GM19035 (cell line): Measurements from ENCODE around the gene FAM78A.

Source experiments
- ATAC-seq: cut with Tn5 transposase; IDR thresholded peaks from one replicate; pipeline ENCODE4 v1.9.1; 2021; ENCODE audit not compliant: unreplicated experiment

Gene FAM78A

DNA sequence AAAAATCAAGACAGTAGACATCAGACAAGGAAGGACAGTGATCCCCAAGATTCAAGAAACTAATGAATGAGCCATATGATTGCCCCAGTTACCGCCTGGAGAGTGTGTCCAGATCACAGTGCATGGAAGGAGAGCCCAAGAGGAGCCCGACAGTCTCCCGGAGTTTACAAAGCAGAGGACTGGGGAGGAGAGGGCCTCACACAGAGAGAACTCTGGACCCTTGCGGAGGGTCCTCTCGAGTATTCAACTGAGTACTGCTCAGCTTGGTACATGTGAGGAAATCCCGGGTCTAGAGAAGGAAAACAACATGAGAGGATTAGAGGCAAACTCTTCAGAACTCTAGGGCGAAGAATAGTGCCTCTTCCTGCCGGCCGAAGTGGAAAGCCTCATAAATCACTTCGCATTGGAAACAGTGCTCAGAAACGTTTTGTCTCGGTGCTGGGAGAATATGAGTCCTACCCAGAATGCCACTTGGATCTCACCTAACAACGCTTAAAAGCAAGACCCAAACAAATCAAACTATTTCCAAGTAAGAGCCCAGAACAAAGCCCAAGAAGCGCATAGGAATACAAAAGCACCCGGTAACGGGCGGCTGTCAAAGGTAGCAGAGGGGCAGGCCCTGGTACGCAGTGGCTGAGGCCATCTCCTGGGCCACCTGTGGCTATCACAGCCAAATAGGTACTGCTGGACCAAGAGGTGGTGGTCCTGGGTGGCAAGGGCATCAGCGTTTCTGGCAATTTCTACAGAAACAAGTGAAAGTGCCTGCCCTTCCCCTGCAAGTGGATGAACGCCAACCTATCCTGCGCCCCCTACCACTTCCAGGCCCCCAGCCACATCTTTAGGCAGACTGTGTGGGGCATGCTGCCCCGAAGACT lies 36.0 kb downstream of the FAM78A start:
- ATAC-seq: no peak

DNA sequence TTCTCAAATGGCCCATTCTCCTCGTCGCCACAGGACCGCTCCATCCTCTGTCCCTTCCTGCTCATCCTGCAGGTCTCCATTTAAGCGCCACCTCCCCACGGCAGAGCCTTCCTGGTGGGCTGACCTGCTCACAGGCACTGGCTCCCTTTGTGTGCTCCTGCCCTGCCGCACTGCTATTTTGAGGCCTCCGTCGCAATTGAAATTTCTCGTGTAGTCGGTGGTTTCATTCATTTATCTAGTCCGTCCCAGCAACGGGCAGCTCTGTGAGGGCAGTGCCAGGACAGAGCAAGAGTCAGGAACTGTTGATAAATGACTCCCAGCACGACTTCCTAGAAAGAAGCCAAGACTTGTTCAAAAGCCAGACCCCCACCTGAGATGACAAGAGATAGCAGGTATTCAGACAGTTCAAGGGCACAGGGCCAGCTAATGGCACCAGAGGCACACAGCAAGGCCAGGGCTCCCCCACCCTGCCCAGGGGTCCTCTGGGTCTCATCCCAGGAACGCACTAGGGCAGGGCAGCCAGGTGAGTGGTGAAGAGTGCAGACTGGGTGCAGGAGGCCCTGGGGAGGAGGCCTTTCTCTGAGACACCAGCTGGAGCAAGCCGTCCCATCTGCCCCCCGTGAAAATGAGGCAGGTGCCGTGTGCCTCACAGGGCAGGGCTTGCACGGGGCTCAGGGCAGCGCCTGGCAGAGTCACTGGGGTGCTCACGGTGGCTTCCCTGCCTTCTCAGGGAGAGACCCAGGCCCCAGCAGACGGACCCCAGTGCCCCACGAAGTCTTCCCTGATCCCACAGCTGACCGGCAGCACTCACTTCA lies 36.9 kb downstream of the FAM78A start:
- no peak for ATAC-seq

DNA sequence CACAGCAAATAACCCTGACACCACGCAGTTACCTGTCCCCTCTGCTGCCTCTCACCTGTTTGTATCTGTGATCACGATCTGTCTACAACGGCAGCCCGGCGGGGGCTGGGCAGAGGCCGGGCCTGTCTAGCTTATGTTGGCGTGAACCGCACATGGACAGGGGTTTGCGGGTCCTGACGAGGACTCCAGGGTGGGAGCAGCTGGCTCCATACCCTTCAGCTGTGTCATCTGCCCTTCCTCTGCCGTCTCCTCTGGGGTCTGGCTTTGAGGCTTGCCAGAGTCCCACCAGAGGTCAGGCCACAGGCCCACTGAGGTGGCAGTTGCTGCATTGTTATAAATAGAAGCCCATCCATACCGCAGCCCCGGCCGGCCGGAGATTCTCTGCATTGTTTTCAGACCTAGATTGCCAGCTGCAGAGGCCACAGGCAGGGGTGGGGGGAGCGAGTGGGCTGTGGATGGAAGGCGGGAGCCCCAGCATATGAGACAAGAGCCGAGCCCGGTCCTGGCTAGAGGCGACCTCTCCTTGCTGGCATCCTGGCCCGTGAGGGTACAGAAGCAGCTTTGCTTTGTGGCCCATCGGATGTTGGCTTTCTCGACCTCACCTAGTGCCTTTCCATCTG lies 37.8 kb downstream of the FAM78A start:
- ATAC-seq: peak; percentile 13

DNA sequence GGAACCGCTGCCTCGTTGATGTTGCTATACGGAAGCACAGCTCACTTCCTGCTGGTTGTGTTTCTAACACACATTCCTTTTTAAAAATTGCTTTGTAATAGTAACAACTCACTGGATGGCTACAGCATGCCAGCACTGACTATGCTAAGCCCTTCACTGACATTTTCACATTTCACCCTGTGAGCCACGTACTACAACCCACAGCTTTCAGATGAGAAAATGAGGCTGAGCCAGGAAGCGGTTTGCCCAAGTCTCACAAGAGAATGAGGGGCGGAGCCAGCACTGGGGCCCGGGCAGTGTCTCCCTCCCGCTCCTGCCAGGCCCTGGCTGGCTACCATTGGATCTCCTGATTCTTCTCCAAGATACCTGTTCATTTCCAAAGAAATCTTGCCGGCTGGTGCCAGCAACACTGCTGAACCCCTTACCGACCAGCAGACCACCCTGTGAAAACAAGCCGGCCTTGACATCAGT lies 38.3 kb downstream of the FAM78A start:
- peak; percentile 79 for ATAC-seq

DNA sequence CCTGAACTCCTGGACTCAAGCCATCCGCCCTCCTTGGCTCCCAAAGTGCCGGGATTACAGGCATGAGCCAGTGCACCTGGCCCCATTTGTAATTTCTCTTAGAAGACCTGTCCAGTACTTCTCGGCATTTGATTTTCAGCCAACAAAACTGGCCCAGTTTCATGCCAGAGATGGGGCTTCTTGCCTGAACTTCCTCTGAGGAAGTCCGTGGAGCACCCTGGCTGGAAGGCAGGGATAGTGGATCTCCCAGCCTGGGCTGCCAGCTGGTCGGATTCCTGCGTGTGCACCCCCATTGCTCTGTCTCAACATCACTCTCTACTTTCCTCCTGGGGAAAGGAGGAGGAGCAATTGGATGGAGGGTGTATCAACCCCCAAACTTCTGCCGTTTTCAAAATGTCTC lies 39.0 kb downstream of the FAM78A start:
- ATAC-seq: no peak

GRCh38 chr9:131236761-131237160 lies 39.5 kb downstream of the FAM78A start:
- ATAC-seq: no peak

DNA sequence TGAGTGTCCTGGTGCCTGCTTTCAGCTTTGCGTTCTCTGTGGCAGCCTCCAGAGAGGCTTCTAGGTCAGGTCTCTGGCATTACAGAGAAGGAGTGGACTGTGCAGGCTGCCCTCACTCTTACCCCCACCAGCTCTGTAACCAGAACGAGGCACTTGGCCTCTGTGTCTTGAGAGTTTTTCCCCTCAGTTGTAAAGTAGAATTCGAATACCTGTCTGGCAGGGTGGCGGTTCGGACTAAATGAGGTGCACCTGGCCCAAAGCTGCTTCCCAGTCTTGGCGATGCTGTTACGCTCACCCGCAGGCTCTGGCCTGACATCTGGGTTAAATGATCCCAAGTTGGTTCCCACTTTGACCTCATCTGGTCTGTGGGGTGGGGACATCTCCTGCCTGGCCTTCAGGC lies 40.1 kb downstream of the FAM78A start:
- no peak for ATAC-seq

DNA sequence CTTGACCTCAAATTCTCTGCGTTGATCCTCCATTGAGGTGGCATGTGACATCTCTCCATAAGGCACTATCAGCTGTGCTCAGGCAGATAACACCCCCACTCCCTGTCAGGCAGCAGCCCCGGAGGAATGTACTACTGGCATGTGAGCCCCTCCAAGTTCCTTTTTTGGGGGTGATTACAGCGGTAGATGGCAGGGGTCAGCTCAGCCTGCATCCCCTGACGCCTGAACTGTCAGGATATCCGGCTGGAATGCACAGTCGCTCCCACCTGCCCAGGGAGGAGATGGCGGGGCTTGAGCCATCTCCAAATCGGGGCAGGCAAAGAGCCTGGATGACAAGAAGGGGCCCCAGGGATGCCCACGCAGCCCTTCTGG lies 40.8 kb downstream of the FAM78A start:
- no peak for ATAC-seq

DNA sequence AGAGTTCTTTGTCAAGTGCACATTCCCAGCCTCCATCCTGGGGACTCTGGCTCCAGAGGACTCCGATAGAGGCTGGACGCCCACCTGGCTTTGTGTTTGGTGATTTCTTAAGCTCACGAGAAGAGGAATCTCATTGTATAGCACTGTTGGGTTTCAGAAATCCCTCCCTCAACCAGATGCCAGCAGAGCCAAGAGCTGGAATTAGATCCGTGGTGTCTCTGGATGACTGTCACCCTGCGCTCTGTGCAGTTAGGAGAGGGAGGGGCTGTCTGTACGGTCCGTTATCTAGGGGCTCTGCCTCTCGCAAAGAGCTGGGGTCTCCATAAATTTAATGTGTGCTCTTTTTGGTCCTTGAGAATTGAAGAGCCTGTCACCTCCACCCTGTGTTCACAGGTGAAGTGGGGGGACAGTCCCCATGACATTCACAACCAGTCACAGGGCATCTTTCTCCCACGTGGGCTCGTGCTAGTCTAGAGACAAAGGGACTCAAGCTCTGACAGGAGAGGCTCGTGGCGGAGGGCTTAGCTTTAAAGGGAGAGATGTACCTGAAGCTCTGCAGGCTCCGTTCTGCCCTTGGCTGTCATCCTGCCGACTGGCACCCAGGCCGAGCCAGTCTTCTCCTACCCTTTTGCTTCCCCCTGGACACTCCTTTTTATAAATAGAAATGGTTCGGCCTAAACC lies 41.4 kb downstream of the FAM78A start:
- ATAC-seq: no peak

DNA sequence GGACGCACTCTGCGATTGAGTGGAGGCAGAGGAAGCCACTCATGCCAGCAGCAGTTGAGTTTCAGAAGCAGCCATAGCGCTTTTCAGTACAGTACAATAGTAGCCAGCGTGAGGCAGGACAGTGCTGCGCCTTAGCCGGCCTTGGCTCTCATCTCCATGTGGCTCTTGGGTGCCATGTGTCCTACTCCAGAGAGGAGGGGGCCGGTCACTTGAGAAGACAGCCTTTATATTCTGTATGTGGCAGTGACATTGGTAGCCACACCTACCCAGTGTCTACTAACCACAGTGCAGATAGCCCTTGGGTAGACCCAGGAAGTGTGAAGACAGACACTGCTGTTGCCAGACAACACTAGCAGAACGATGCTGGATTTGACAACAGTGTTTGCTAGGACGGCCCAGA lies 42.3 kb downstream of the FAM78A start:
- ATAC-seq: no peak

GRCh38 chr9:131233556-131233955 lies 42.8 kb downstream of the FAM78A start:
- ATAC-seq: no peak

DNA sequence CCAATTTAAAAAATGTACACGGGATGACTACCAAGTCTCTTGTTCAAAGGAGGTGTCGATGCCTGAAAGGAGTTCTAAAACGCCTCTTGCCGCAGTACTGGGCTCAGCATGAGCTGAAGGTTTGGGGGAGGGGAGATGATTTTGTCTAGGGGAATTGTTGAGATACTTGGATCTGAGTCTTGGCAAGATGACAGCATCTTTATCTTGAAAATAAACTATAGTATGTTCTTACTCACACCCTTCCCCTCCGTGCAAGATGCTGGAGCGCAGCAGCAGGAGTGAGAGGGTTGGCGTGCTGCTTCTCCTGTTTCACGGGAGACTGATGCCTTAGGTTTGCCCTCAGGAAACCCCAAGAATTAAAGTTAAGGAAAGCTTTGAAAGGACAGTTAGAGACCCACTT lies 47.3 kb downstream of the FAM78A start:
- ATAC-seq: no peak

GRCh38 chr9:131227959-131228460 lies 48.3 kb downstream of the FAM78A start:
- no peak for ATAC-seq

- ATAC-seq: no peak
Observed at GRCh38 chr9:131227112-131227958, 49.0 kb downstream of the FAM78A start.

DNA sequence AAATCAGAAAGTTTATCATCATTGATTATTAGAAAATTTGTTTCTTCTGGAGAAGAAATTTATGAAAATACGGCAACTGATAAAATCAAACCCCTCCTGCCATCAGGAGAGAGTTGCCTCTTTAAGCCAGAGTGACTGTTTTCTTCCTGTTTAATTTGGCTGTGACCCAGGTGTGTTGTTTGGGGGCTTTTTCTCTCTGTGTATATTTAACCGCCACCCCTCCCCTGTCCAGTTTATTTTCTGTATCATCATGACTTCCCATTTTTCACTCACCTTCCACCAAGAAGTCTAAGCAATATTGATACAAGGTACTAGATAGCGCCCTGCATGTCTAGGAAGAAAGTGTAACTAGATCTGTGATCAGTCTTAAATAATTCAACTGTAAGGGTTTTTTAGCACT lies 50.1 kb downstream of the FAM78A start:
- no peak for ATAC-seq

GRCh38 chr9:131222460-131222859 lies 53.9 kb downstream of the FAM78A start:
- ATAC-seq: no peak

GRCh38 chr9:131220485-131220884 lies 55.8 kb downstream of the FAM78A start:
- ATAC-seq: no peak

DNA sequence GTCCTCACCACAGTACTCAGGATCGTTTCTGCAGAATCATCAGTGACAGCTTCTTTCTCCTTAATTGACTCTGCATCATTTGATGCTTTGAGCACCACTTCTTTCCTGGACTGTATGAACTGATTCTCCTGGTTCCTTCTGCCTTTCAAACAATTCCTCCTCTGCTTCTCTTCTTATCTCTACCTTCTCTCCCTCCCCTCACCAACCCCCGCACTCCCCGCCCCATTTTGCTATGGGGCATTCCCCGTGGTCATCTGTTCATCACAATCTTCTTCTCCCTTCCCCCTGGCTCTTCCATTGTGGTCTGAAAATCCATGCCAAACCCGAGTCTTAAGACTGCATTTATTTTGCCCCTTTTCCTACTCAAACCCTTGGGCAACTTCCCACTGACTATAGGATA lies 57.9 kb downstream of the FAM78A start:
- ATAC-seq: no peak

GRCh38 chr9:131217331-131218031 lies 58.8 kb downstream of the FAM78A start:
- no peak for ATAC-seq
